GM23248 (cell line): ENCODE data around the gene SH3YL1.

Experiments
- EZH2 ChIP-seq: fragments of 200-600 bp; sonication (generic); IDR thresholded peaks from 2 replicates; pipeline ENCODE4 v1.6.1; 2018; ENCODE audit warnings: antibody characterized with exemption, mild to moderate bottlenecking; ENCODE audit not compliant: insufficient read depth, poor library complexity, severe bottlenecking
- EZH2phosphoT487 ChIP-seq: fragments of 200-600 bp; sonication (generic); IDR thresholded peaks from 2 replicates; pipeline ENCODE4 v1.6.1; 2018; ENCODE audit warnings: antibody characterized with exemption, moderate library complexity, mild to moderate bottlenecking, low read depth; ENCODE audit not compliant: insufficient read depth

DNA sequence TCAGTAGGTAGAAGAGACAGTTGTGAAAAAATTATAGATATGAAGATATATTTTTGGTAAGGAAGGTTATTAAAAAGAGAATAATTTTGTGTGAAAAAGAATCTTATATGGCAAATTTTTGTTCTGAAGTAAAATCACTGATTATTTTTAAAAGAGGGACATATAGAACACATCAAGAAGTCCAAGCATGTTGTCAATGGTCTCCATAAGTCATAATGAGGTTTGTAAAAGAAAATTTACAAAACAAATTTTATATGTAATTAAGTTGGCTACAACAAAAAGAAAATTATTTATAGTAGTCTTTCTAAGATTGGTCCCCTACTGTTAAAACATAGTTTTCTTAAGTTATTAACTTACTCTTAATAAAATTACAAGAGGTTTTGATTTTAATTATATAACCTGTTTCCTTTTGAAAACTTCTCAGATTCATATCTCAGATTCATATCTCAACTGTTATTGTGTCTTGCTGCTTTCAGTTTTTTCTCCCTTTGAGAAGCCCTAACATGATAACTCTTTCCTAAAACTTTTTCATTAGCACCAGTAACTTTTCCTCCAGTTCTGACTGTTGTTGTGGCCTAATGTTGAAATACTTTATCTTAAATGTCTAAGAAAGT, 81.2 kb downstream of the SH3YL1 start:
- no peak for TF ChIP-seq EZH2phosphoT487
- TF ChIP-seq EZH2, result no peak
